Endothelial cell of umbilical vein (primary cell): Measurements from ENCODE around the gene RIC8A. TPM values are rescaled to one million over a fixed set of nuclear protein-coding genes. Genes with fewer than 3 reads are reported as not detected.

Source experiments
- BruUV-seq: library from RNA; stranded (reverse); fragments of 400-500 nt; replicated peaks from 2 replicates; lab custom pipeline; 2021; lab: Mats Ljungman, UMichigan
- CTCF ChIA-PET: fragments of 300-600, 350-600 bp; sonication (Branson Sonifier 250); formaldehyde crosslinking; loops from one replicate; lab custom pipeline; 2021; ENCODE audit warnings: antibody characterized with exemption, inconsistent platforms; lab: Charles Lee
- POLR2A ChIA-PET: fragments of 300-600, 350-600 bp; sonication (Branson Sonifier 250); formaldehyde crosslinking; loops from one replicate; lab custom pipeline; 2021; ENCODE audit warnings: antibody characterized with exemption, inconsistent platforms; lab: Charles Lee
- DNase-seq: peaks from one replicate; pipeline ENCODE4 v3.0.0-alpha.2; 2011; ENCODE audit warnings: low read depth, low spot score
- FAIRE-seq: peaks from 2 replicates; lab custom pipeline; 2011; peaks lifted over from hg19 to GRCh38; lab: Jason Lieb, UNC
- H2AFZ ChIP-seq: 2 replicates; pipeline ENCODE4 v1.6.0; 2012; ENCODE audit warnings: low read depth, low read length, control low read depth, inconsistent platforms
- H3K27ac ChIP-seq: 2 replicates; pipeline ENCODE4 v1.5.1; 2011; ENCODE audit warnings: low read depth, mild to moderate bottlenecking, control low read depth, low read length, moderate library complexity; ENCODE audit not compliant: insufficient read depth
- H3K27me3 ChIP-seq, 2 experiments: 2 replicates each; pipeline versions ENCODE4 v1.6.0 to v1.6.1; 2011; ENCODE audit warnings: low read length in 2 of 2, mixed read lengths in 1 of 2; ENCODE audit not compliant: control insufficient read depth in 2 of 2, insufficient read depth in 2 of 2
- H3K36me3 ChIP-seq, 2 experiments: 2 replicates in 1 of 2; 3 replicates in 1 of 2; pipeline ENCODE4 v1.5.1; 2011; ENCODE audit warnings: low read length in 2 of 2, mild to moderate bottlenecking in 1 of 2, moderate library complexity in 1 of 2; ENCODE audit not compliant: control insufficient read depth in 2 of 2, insufficient read depth in 2 of 2; ENCODE audit errors: extremely low read depth in 1 of 2
- H3K4me1 ChIP-seq: 3 replicates; pipeline ENCODE4 v1.5.1; 2011; ENCODE audit warnings: mild to moderate bottlenecking, low read length; ENCODE audit not compliant: control insufficient read depth, insufficient read depth; ENCODE audit errors: extremely low read depth
- H3K4me2 ChIP-seq: 2 replicates; pipeline ENCODE4 v1.6.1; 2011; ENCODE audit warnings: low read length, control low read depth, mixed read lengths; ENCODE audit not compliant: insufficient read depth
- H3K4me3 ChIP-seq, 3 experiments: fragments of 200-600 bp in 1 of 3; sonication (generic), shearing (Covaris generic) in 1 of 3; replicated peaks in 1 of 3; 2 replicates each; pipeline ENCODE4 v1.5.1; 2011 to 2016; ENCODE audit warnings: control low read depth in 3 of 3, low read length in 3 of 3, mild to moderate bottlenecking in 2 of 3, inconsistent platforms in 1 of 3, low read depth in 1 of 3, moderate library complexity in 1 of 3; ENCODE audit not compliant: insufficient read depth in 1 of 3
- H3K79me2 ChIP-seq: 2 replicates; pipeline ENCODE4 v1.6.0; 2012; ENCODE audit warnings: low read length, inconsistent platforms; ENCODE audit not compliant: control insufficient read depth, insufficient read depth
- H3K9ac ChIP-seq: replicated peaks from 2 replicates; pipeline ENCODE3; 2011; ENCODE audit warnings: low read length, control low read depth; ENCODE audit not compliant: insufficient read depth; ENCODE audit errors: extremely low read depth
- H3K9me1 ChIP-seq: replicated peaks from 3 replicates; pipeline ENCODE4 v1.6.0; 2011; ENCODE audit warnings: mild to moderate bottlenecking, low read length; ENCODE audit not compliant: control insufficient read depth, insufficient read depth; ENCODE audit errors: extremely low read depth
- H3K9me3 ChIP-seq: replicated peaks from 2 replicates; pipeline ENCODE4 v1.5.1; 2012; ENCODE audit warnings: low read length, inconsistent platforms; ENCODE audit not compliant: control insufficient read depth, insufficient read depth
- H4K20me1 ChIP-seq: replicated peaks from 2 replicates; pipeline ENCODE3; 2011; ENCODE audit warnings: mild to moderate bottlenecking, low read length; ENCODE audit not compliant: control insufficient read depth, insufficient read depth; ENCODE audit errors: extremely low read depth
- CTCF ChIP-seq, 2 donors: IDR thresholded peaks; 1 replicate in 1 of 2; 2 replicates in 1 of 2; pipeline ENCODE4 v1.5.1; 2011; ENCODE audit warnings: low read length in 2 of 2, mild to moderate bottlenecking in 2 of 2, moderate library complexity in 2 of 2, control low read depth in 1 of 2, inconsistent platforms in 1 of 2, low read depth in 1 of 2; ENCODE audit not compliant: insufficient read depth in 1 of 2; ENCODE audit errors: extremely low read depth in 1 of 2
- EZH2 ChIP-seq: IDR thresholded peaks from 2 replicates; pipeline ENCODE4 v1.6.1; 2012; ENCODE audit warnings: borderline replicate concordance, low read depth, mild to moderate bottlenecking, moderate library complexity, low read length, inconsistent platforms; ENCODE audit not compliant: severe bottlenecking
- FOS ChIP-seq: IDR thresholded peaks from 2 replicates; pipeline ENCODE4 v1.6.1; 2011; ENCODE audit warnings: mild to moderate bottlenecking, low read length, moderate library complexity, borderline replicate concordance; ENCODE audit not compliant: insufficient read depth
- GATA2 ChIP-seq: IDR thresholded peaks from 2 replicates; pipeline ENCODE4 v1.7.0; 2011; ENCODE audit warnings: low read depth, mild to moderate bottlenecking, moderate library complexity, mixed read lengths, low read length; ENCODE audit not compliant: insufficient read length, insufficient read depth
- JUN ChIP-seq: IDR thresholded peaks from 2 replicates; pipeline ENCODE4 v1.6.1; 2011; ENCODE audit warnings: borderline replicate concordance, low read depth; ENCODE audit not compliant: insufficient read length, insufficient read depth
- MAX ChIP-seq: IDR thresholded peaks from 2 replicates; pipeline ENCODE4 v1.6.1; 2011; ENCODE audit not compliant: insufficient read depth, insufficient read length
- MYC ChIP-seq: IDR thresholded peaks from one replicate; pipeline ENCODE4 v1.6.1; 2011; ENCODE audit warnings: mild to moderate bottlenecking, low read depth, low read length
- POLR2A ChIP-seq: IDR thresholded peaks from 2 replicates; pipeline ENCODE4 v1.6.1; 2012; ENCODE audit warnings: low read depth, mild to moderate bottlenecking, control low read depth, low read length
- POLR2AphosphoS5 ChIP-seq: IDR thresholded peaks from 2 replicates; pipeline ENCODE4 v1.6.1; 2012; ENCODE audit warnings: low read depth, mild to moderate bottlenecking, control low read depth, low read length, moderate library complexity; ENCODE audit not compliant: insufficient read depth
- dilution Hi-C: fragments of 300-500 bp; cut with MboI; formaldehyde crosslinking; loops from one replicate; pipeline ENCODE4 v1.15.0; 2019; ENCODE audit warnings: low sequenced_read_pairs; ENCODE audit not compliant: extremely low pct_ligation_motif_present
- intact Hi-C: fragments of 100-400 bp; cut with micrococcal nuclease; formaldehyde crosslinking; loops from one replicate; pipeline ENCODE4 v1.10.0; 2022
- polyA plus RNA-seq, 4 experiments: library from polyadenylated mRNA; depleted of rRNA in 3 of 4; stranded (reverse) in 3 of 4; unstranded in 1 of 4; fragments of >200 nt; gene quantifications; 2 replicates each; pipeline versions ENCODE4 v1.2.1 to v1.2.3, GENCODE V29; 2011 to 2012; ENCODE audit warnings: missing spikeins in 1 of 4
- total RNA-seq: library from RNA; stranded (reverse); gene quantifications from 2 replicates; pipeline ENCODE4 v1.2.3, GENCODE V29; 2021

RIC8A gene
- total and polyA plus RNA-seq, 2 donors (not counting 3 experiments of a cell fraction or from before 2014, with no cell fraction given), result 112 to 143 TPM

- Histone ChIP-seq H3K9ac (peak overlapping the region; percentile 96), H3K27ac (peak overlapping the region; percentile 96), H3K4me1 (peaks cover 23% of the 10 kb centered on the region), H4K20me1 (no peaks in the 10 kb centered on the region), H3K4me2 (peak overlapping the region; percentile 86), H3K27me3 (no peaks in the 10 kb centered on the region), H3K36me3 (peaks cover 18 to 47% of the 10 kb centered on the region in 2 experiments), H3K9me3 (no peaks in the 10 kb centered on the region), H3K9me1 (no peaks in the 10 kb centered on the region), H3K79me2 (peaks cover 50% of the 10 kb centered on the region), H3K4me3 (peak overlapping the region; percentile 43 to 92 (median 74)), H2AFZ (no peak overlapping the region)
- TF ChIP-seq JUN (no peak), CTCF (IDR thresholded peaks at IDR 0.05; ENCODE audit: extremely low read depth in 1 of 2, insufficient read depth in 1 of 2, low read depth in 1 of 2, low read length in 2 of 2) (peak in 1 of 2 donors; percentile 1), GATA2 (no peak), MYC (no peak), POLR2A (no peak), EZH2 (no peak), FOS (no peak), POLR2AphosphoS5 (peak; percentile 87), MAX (no peak)
- dilution Hi-C loops, result no loop called here
- DNase-seq (peak; percentile 72), FAIRE-seq (peak; percentile 70)
- ChIA-PET POLR2A (interaction anchor here (0.6 kb wide), 1 partner anchor 150 kb away, joined by 4 read pairs; no protein-coding TSS in a partner anchor), CTCF (interaction anchor here (1.0 to 1.5 kb wide), 5 partner anchors 11 to 147 kb away, joined by 3 to 5 read pairs (median 3); no protein-coding TSS in a partner anchor)
- BruUV-seq, result TSS peak; percentile 70
- intact Hi-C loops, result loop anchor here (5.0 kb wide), 2 partner anchors 99 to 149 kb away; partner anchors contain the start of gene IFITM2
These were observed 841 bp downstream of the RIC8A start for GRCh38 chr11:208181-208916.
